Activated CD4-positive, alpha-beta T cell treated with anti-CD3 and anti-CD28 coated beads for 36 hours (primary cell): Measurements from ENCODE around the gene SNX27. TPM values are rescaled to one million over a fixed set of nuclear protein-coding genes. Genes with fewer than 3 reads are reported as not detected.
"Not testable (repeated sequence)": the region's sequence is repeated elsewhere in the genome, so short reads cannot be mapped to it uniquely, and the experiment has no call there.

Experiments used
- ATAC-seq: fragments of 200-7000 bp; cut with Tn5 transposase; one replicate; pipeline ENCODE4 v1.10.0; 2021; ENCODE audit warnings: mild to moderate bottlenecking, moderate library complexity
- CTCF ChIA-PET: fragments of 350-600 bp; sonication (Branson Sonifier 250); formaldehyde crosslinking; loops from one replicate; lab custom pipeline; 2021; ENCODE audit warnings: antibody characterized with exemption; lab: Charles Lee
- POLR2A ChIA-PET: fragments of 350-600 bp; sonication (Branson Sonifier 250); formaldehyde crosslinking; loops from one replicate; lab custom pipeline; 2021; ENCODE audit warnings: antibody characterized with exemption, inconsistent platforms; lab: Charles Lee
- DNase-seq: peaks from one replicate; pipeline ENCODE4 v3.0.0-alpha.2; 2020
- H3K27ac Mint-ChIP-seq: one replicate; pipeline ENCODE4 v1.8.0; 2021; ENCODE audit warnings: mixed read lengths
- H3K27me3 Mint-ChIP-seq: one replicate; pipeline ENCODE4 v1.8.0; 2021; ENCODE audit warnings: mixed read lengths
- H3K36me3 Mint-ChIP-seq: one replicate; pipeline ENCODE4 v1.8.0; 2021; ENCODE audit warnings: low read depth, mixed read lengths
- H3K4me1 Mint-ChIP-seq: one replicate; pipeline ENCODE4 v1.8.0; 2021; ENCODE audit warnings: mixed read lengths
- H3K4me3 Mint-ChIP-seq: one replicate; pipeline ENCODE4 v1.8.0; 2021; ENCODE audit warnings: mild to moderate bottlenecking, moderate library complexity, mixed read lengths
- H3K9me3 Mint-ChIP-seq: one replicate; pipeline ENCODE4 v1.8.0; 2021; ENCODE audit warnings: low read depth, mixed read lengths
- intact Hi-C, 2 experiments: fragments of 100-400 bp; cut with DNase I in 1 of 2; cut with micrococcal nuclease in 1 of 2; formaldehyde crosslinking; loops; one replicate each; pipeline versions ENCODE4 v1.14.2 to v1.15.1; 2022 to 2024; cut with DNase I, micrococcal nuclease
- total RNA-seq, 2 experiments: library from RNA; stranded (reverse); gene quantifications; one replicate each; pipeline ENCODE4 v1.2.3, GENCODE V29; 2021

Gene SNX27
- total RNA-seq, 2 experiments from 2014 or later, result 28.5 to 29.1 TPM

DNA sequence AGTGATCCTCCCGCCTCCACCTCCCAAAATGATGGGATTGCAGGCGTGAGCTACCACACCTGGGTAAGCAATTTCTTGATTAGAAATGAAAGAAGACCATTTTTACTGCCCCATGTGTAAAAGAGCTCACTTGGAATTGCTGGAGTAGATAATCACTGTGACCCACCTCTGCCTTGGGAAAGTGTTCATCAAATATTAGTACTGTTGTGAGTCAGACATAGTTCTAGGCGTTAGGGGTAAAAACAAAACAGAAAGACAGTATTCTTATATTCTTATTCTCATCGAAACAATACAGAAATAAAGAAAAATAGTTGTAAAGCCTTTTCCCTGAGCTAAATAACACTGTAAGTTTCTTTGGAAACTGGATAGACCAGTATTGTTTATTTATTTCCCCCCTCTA lies 68.5 kb downstream of the SNX27 start:
- Mint-ChIP-seq H3K27ac (no peak overlapping the region), H3K4me3 (no peak overlapping the region), H3K9me3 (no peaks in the 10 kb centered on the region), H3K27me3 (no peaks in the 10 kb centered on the region), H3K36me3 (peaks cover 13% of the 10 kb centered on the region), H3K4me1 (no peaks in the 10 kb centered on the region)
- ChIA-PET CTCF (interaction anchor here (0.6 to 1.1 kb wide), 4 partner anchors 35 to 355 kb away, joined by 3 to 4 read pairs (median 3); no protein-coding TSS in a partner anchor), POLR2A (no interaction called here)
- no peak for ATAC-seq
- no peak for DNase-seq
- intact Hi-C loops, result no loop called here

DNA sequence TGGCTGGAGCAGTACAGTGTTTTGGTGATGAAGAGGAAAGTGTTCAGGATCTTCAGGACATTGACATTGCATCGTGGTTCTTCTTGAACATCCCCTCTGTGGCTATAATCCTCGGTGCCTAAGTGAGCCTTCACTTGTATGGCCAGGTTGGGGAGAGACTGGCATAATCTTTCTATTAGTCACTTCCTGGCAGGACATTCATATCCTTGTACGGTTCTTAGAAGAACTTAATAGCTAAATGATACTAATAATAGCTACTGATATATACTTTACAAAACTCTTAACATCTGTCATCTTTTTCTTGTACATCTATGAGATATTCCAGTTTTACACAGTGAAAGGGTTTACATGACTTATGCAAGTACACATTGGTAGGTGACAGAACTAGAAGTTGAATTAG lies 69.0 kb downstream of the SNX27 start:
- no peak for ATAC-seq
- POLR2A ChIA-PET, result no interaction called here
- H3K9me3 Mint-ChIP-seq, result no peaks in the 10 kb centered on the region
- DNase-seq, result no peak
- no peak overlapping the region for H3K27ac Mint-ChIP-seq
- CTCF ChIA-PET, result interaction anchor here (0.6 to 1.1 kb wide), 3 partner anchors 35 to 87 kb away, joined by 3 to 4 read pairs (median 3); no protein-coding TSS in a partner anchor
- intact Hi-C loops, result no loop called here
- H3K27me3 Mint-ChIP-seq, result no peaks in the 10 kb centered on the region
- H3K36me3 Mint-ChIP-seq, result peaks cover 14% of the 10 kb centered on the region
- H3K4me3 Mint-ChIP-seq, result no peak overlapping the region
- H3K4me1 Mint-ChIP-seq, result no peaks in the 10 kb centered on the region

DNA sequence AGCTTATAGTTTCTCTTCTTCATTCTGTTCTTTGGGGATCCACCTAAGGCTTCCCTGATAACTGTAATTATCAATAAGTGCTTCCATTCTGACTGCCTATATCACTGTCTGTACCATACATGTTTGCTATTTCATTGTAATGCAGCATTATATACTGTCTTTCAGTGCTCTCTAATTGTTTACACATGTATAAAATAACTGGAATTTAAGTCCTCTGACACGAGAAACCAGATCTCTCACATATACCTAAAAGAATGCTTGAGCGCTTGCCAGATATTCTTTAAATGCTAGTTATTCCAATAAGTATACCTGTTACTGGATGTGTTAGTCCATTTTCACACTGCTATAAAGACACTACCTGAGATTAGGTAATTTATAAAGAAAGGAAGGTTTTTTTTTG lies 70.1 kb downstream of the SNX27 start:
- H3K4me1 Mint-ChIP-seq, result no peaks in the 10 kb centered on the region
- no peak overlapping the region for H3K4me3 Mint-ChIP-seq
- intact Hi-C loops, result no loop called here
- no peak overlapping the region for H3K27ac Mint-ChIP-seq
- POLR2A ChIA-PET, result interaction anchor here (0.6 kb wide), 1 partner anchor 9 kb away, joined by 3 read pairs; no protein-coding TSS in a partner anchor
- peaks cover 17% of the 10 kb centered on the region for H3K36me3 Mint-ChIP-seq
- H3K9me3 Mint-ChIP-seq, result no peaks in the 10 kb centered on the region
- DNase-seq (no peak), ATAC-seq (no peak)
- no peaks in the 10 kb centered on the region for H3K27me3 Mint-ChIP-seq
- CTCF ChIA-PET, result no interaction called here

DNA sequence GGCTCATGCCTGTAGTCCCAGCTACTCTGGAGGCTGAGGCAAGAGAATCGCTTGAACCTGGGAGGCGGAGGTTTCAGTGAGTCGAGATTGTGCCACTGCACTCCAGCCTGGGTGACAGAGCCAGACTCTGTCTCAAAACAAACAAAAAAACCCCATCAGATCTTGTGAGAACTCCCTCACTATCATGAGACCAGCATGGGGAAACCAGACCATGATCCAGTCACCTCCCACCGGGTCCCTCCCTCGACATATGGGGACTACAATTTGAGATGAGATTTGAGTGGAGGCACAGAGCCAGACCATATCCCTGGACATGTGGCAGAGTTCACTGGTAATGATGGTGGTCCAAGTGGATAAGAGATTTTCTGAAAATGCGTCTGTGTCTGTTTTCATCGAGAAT lies 71.1 kb downstream of the SNX27 start:
- intact Hi-C loops, POLR2A ChIA-PET, DNase-seq, H3K4me1 Mint-ChIP-seq, H3K27ac Mint-ChIP-seq, H3K4me3 Mint-ChIP-seq, CTCF ChIA-PET, H3K9me3 Mint-ChIP-seq, ATAC-seq, H3K27me3 Mint-ChIP-seq: not testable (repeated sequence)
- H3K36me3 Mint-ChIP-seq, result peaks cover 17% of the 10 kb centered on the region

DNA sequence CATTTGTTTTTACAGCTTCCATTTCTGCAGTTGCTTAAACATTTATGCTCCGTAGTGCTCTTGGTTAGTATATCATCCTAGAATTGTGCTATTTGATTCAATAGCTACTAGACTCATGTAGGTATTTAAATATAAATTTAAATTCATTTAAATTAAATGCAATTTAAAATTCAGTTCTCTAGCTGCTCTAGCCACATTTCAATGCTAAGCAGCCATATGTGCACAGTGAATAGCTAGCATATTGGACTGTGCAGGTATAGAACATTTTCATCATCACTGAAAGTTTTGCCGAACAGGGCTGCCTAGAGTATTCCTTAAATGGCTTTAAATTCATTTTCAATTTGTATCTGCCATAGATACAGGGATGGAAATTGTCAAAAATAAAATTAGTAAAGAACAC lies 72.3 kb downstream of the SNX27 start:
- Mint-ChIP-seq H3K27ac (no peak overlapping the region), H3K4me1 (no peaks in the 10 kb centered on the region), H3K36me3 (peaks cover 13% of the 10 kb centered on the region), H3K4me3 (no peak overlapping the region), H3K27me3 (no peaks in the 10 kb centered on the region), H3K9me3 (no peaks in the 10 kb centered on the region)
- CTCF ChIA-PET, result no interaction called here
- DNase-seq, result no peak
- no peak for ATAC-seq
- intact Hi-C loops, result no loop called here
- POLR2A ChIA-PET, result interaction anchor here (0.6 kb wide), 1 partner anchor 299 kb away, joined by 9 read pairs; no protein-coding TSS in a partner anchor

DNA sequence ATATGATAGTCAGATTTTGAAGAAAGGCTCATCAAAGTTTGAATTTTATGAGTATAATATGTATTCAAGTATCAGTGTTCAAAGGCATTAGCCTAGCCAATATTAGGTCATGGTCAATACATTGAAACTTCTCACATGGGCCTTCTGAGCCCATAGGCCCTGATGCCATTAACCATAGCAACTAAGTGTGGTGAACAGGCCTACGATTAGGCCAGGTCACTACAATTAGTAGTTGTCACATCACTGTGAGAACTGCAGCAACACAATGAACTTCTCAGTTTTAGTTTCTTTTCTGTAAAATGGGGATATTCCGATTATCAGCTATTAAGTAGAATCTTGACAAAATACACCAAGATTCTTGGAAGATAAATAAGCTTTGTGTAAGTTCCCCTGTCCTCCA lies 74.7 kb downstream of the SNX27 start:
- intact Hi-C loops, result no loop called here
- no peaks in the 10 kb centered on the region for H3K27me3 Mint-ChIP-seq
- no peaks in the 10 kb centered on the region for H3K9me3 Mint-ChIP-seq
- DNase-seq (no peak), ATAC-seq (no peak)
- peaks cover 5% of the 10 kb centered on the region for H3K36me3 Mint-ChIP-seq
- H3K4me3 Mint-ChIP-seq, result no peak overlapping the region
- no peaks in the 10 kb centered on the region for H3K4me1 Mint-ChIP-seq
- ChIA-PET POLR2A (no interaction called here), CTCF (no interaction called here)
- no peak overlapping the region for H3K27ac Mint-ChIP-seq

DNA sequence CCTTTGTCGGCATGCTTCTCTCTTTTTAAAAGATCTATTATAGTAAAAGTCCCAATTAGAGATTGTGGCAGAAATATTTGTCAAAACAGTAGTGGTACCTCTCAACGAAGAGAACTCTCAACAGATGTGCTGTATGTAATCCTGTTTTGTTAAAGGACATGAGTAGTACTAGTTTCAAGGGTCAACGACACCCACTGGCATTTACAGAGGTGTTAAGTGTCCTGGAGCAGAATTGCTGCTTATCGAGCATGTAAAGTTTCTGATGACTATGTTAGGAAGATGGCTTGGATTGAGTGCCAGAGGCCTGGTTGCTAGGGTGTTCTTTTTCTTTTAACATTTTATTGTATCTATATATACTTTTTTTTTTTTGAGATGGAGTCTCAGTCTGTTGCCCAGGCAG lies 77.6 kb downstream of the SNX27 start:
- H3K4me1 Mint-ChIP-seq, result no peaks in the 10 kb centered on the region
- H3K4me3 Mint-ChIP-seq, result no peak overlapping the region
- CTCF ChIA-PET, result interaction anchor here (1.0 to 1.2 kb wide), 2 partner anchors 45 to 109 kb away, joined by 3 read pairs; no protein-coding TSS in a partner anchor
- intact Hi-C loops, result no loop called here
- DNase-seq, result no peak
- no peaks in the 10 kb centered on the region for H3K27me3 Mint-ChIP-seq
- ATAC-seq, result no peak
- no peak overlapping the region for H3K27ac Mint-ChIP-seq
- H3K36me3 Mint-ChIP-seq, result peaks cover 16% of the 10 kb centered on the region
- no peaks in the 10 kb centered on the region for H3K9me3 Mint-ChIP-seq
- POLR2A ChIA-PET, result no interaction called here

DNA sequence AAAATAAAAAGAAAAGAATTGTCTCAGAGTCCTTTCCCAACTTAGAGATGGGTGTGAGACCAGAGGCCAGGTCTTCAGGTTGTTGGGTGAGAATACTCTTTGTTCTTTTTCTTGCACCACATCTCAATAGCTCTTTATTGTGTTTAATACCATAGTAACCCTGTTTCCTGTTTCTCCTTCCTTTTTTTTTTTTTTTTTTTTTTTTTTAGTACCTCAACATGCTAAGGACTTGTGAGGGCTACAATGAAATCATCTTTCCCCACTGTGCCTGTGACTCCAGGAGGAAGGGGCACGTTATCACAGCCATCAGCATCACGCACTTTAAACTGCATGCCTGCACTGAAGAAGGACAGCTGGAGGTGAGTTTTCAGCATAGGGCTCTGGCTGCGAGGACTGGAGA lies 80.4 kb downstream of the SNX27 start:
- DNase-seq, result no peak
- Mint-ChIP-seq H3K27ac (no peak overlapping the region), H3K27me3 (no peaks in the 10 kb centered on the region), H3K9me3 (no peaks in the 10 kb centered on the region), H3K4me1 (no peaks in the 10 kb centered on the region), H3K36me3 (peaks cover 16% of the 10 kb centered on the region), H3K4me3 (no peak overlapping the region)
- ATAC-seq, result no peak
- CTCF ChIA-PET, result no interaction called here
- POLR2A ChIA-PET, result no interaction called here
- intact Hi-C loops, result no loop called here

DNA sequence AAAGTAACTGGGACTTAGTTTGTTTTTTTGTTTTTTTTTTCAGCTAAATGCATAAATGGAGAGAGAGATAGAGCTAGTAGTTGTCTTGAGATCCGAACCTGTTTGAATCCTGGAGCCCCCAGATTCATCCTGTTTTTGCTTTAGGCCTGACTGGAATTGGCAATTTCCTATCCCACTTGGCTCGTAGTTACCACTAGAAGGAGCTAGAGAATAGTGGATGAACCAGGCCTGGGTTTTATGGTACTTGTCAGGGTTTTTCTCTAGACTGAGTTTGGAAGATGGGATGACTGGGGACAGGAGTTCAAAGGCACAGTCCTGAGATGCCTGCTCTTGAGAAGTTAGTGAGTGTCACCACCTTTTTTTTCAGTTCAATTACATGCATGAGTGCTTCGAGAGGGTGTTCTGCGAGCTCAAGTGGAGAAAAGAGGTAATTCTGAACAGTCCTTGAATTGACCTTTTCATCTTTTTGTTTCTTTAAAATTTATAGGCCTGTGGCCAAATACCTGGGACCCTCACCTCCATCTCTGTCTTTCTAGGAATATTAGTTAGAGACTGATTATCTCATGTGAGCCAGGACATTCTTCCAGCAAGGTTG lies 81.3 kb downstream of the SNX27 start:
- ATAC-seq (no peak), DNase-seq (no peak)
- Mint-ChIP-seq H3K27me3 (no peaks in the 10 kb centered on the region), H3K4me1 (no peaks in the 10 kb centered on the region), H3K9me3 (no peaks in the 10 kb centered on the region), H3K27ac (no peak overlapping the region), H3K4me3 (no peak overlapping the region), H3K36me3 (peaks cover 16% of the 10 kb centered on the region)
- intact Hi-C loops, result loop anchor here in 1 of 2 experiments (1.0 kb wide), 1 partner anchor 143 kb away; no protein-coding TSS in a partner anchor
- ChIA-PET CTCF (interaction anchor here (0.6 to 1.2 kb wide), 3 partner anchors 127 to 1004 kb away, joined by 3 to 5 read pairs (median 3); no protein-coding TSS in a partner anchor), POLR2A (no interaction called here)

DNA sequence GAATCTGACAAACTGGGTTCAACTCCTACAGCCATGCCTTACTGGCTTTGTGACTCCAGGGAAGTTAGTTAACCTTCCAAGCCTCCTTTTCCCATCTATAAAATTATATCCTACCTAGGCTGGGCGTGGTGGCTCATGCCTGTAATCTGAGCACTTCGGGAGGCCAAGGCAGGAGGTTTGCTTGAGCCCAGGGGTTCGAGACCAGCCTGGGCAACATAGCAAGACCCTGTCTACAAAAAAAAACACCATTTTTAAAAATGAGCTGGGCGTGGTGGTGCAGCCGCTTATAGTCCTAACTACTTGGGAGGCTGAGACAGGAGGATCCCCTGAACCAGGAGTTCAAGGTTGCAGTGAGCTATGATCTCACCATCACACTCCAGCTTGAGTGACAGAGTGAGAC lies 89.7 kb downstream of the SNX27 start:
- no peak overlapping the region for H3K27ac Mint-ChIP-seq
- H3K27me3 Mint-ChIP-seq, result no peaks in the 10 kb centered on the region
- H3K36me3 Mint-ChIP-seq, result peaks cover 4% of the 10 kb centered on the region
- DNase-seq (no peak), ATAC-seq (no peak)
- H3K4me3 Mint-ChIP-seq, result no peak overlapping the region
- ChIA-PET CTCF (interaction anchor here (0.5 kb wide), 1 partner anchor 250 kb away, joined by 3 read pairs; no protein-coding TSS in a partner anchor), POLR2A (interaction anchor here (0.7 kb wide), 1 partner anchor 12 kb away, joined by 3 read pairs; no protein-coding TSS in a partner anchor)
- H3K4me1 Mint-ChIP-seq, result peaks cover 3% of the 10 kb centered on the region
- H3K9me3 Mint-ChIP-seq, result no peaks in the 10 kb centered on the region
- intact Hi-C loops, result no loop called here

DNA sequence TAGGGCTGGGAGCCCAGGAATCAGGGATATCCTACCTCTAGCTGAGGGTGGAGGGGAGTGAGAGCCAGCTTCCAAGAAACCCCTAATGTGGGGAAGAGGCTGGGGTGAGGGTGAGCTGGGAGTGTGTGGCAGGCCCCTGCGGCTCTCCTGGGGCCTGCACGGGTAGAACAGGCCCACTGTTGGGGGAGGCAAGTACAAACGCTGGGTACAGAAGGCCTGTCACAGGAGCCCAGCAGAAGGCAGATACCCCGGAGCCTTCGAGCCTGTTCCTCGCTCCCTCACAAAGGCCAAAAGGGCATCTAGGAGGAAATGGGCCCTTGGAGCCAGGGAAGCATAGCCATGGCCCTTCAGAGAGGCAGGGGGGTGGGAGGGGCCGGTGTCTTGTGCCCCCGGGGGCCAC lies 91.1 kb downstream of the SNX27 start:
- no peak for ATAC-seq
- Mint-ChIP-seq H3K4me3 (no peak overlapping the region), H3K36me3 (peaks cover 2% of the 10 kb centered on the region), H3K27ac (no peak overlapping the region), H3K9me3 (no peaks in the 10 kb centered on the region), H3K4me1 (peaks cover 3% of the 10 kb centered on the region), H3K27me3 (no peaks in the 10 kb centered on the region)
- intact Hi-C loops, result loop anchor here in 1 of 2 experiments (2.0 kb wide), 1 partner anchor 24 kb away; no protein-coding TSS in a partner anchor
- POLR2A ChIA-PET, result no interaction called here
- no peak for DNase-seq
- CTCF ChIA-PET, result no interaction called here

DNA sequence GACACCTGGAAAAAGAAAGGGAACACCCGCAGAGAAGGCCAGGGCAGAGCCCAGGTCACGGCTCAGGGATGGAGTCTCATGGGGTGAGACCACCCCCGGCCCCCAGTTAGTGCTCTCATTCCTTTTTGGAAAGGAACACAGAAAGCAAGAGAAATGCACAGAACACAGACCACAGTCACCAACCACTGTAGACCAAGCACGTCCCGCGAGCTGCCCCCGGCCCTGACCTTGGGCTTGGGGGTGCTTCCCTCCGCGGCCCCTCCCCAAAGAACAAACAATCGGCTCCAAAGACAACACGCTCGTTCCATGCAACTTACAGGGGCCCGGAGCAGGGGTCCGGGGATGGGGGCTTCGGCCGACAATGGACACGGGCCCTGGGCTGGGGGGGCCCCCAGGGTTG lies 92.0 kb downstream of the SNX27 start:
- peaks cover 3% of the 10 kb centered on the region for H3K4me1 Mint-ChIP-seq
- no peaks in the 10 kb centered on the region for H3K9me3 Mint-ChIP-seq
- no peak overlapping the region for H3K27ac Mint-ChIP-seq
- no peak overlapping the region for H3K4me3 Mint-ChIP-seq
- DNase-seq (no peak), ATAC-seq (no peak)
- H3K27me3 Mint-ChIP-seq, result no peaks in the 10 kb centered on the region
- intact Hi-C loops, result loop anchor here in 1 of 2 experiments (2.0 kb wide), 1 partner anchor 25 kb away; no protein-coding TSS in a partner anchor
- CTCF ChIA-PET, result no interaction called here
- POLR2A ChIA-PET, result no interaction called here
- H3K36me3 Mint-ChIP-seq, result peaks cover 2% of the 10 kb centered on the region
